HG03432 (cell line): ENCODE measurements around the gene LYL1.
"Not testable (repeated sequence)": the region's sequence is repeated elsewhere in the genome, so short reads cannot be mapped to it uniquely, and the experiment has no call there.

ENCODE experiments used
- ATAC-seq: cut with Tn5 transposase; IDR thresholded peaks from one replicate; pipeline ENCODE4 v1.9.1; 2021; ENCODE audit warnings: mild to moderate bottlenecking, moderate library complexity; ENCODE audit not compliant: unreplicated experiment

The LYL1 gene

DNA sequence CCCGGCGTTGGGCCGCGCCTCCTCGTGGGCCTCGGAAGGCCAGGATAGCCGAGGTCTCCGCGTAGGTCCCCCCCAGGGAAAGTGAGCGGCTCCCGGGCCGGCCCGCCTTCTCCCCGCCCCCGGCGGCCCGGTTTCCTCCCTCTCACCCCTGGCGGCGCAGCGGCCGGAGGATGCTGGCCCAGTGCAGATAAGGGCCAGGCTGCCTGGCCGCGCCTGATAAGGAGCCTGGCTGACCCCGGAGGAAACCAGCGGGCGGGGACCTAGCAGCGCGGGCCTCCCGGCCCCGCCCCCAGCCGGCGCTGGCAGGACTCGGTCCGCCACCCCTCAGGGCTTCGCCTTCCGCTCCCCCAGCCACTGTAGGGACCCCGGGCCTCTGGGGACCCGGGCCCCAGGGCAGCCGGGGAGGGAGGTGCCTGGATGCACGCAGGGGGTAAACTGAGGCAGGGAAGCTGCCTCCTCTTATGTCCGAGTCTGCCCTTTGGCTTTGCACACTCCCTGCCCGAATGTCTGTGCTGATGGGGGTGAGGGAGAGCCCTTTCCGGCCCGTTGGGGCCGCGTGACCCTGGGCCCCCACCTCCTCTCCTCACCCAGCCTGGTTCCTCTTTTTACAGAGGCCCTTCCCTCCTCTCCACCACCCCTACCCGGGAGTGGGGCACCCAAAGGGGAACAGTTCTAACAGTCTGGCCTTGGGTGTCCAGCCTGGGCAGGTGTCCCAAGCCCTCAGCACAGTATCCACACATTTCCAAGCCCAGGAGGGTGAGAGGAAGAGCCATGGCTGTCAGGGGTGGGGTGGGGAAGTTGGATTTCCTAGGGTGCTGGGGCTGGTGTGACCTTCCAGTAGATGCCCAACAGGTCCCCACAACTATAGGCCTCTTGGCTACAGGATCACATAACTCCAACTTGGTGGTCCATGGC is at the start of gene LYL1:
Gene LYL1, minus strand, starts transcription at position 193 of the 915 bp plus-strand sequence. CDS start 1,687 bp downstream, outside the sequence.
- ATAC-seq, result peak; percentile 37

DNA sequence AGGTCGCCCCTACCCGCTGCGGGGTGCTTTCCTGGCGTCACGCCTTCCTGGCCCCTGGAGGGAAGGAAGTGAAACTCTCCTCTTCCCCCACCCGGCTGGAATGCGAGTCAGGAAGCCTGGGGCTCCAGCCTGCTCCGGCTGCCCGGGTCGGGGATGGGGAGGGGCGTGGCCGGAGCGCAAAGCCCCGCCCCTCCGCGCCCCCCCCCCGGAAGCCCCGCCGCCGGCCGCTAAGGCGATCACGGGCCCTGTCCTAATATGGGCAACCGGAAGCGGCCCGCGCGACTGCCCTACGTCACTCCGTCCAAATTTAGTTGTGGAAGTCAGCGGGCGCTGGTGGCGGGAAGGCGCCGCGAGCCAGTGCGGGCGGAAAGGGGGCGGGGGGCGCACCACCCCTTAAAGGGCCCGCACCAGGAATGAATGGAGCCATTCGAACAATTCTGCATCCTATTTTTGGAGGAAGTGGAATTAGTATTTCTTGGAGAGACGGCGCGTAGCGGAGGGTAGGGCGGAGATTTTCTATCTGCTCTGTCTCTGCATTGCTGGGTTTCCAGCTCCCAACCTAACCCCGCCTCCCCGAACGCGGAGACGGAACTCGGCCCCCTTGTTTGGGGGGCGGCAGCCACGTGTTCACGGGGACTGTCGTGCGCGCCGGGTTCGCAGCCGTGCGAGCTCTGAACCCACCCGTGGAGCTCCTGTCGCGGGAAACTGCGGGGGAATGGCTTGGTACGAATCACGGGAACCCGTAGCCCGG is 49.1 kb upstream of the LYL1 start:
- ATAC-seq, result peak; percentile 39

DNA sequence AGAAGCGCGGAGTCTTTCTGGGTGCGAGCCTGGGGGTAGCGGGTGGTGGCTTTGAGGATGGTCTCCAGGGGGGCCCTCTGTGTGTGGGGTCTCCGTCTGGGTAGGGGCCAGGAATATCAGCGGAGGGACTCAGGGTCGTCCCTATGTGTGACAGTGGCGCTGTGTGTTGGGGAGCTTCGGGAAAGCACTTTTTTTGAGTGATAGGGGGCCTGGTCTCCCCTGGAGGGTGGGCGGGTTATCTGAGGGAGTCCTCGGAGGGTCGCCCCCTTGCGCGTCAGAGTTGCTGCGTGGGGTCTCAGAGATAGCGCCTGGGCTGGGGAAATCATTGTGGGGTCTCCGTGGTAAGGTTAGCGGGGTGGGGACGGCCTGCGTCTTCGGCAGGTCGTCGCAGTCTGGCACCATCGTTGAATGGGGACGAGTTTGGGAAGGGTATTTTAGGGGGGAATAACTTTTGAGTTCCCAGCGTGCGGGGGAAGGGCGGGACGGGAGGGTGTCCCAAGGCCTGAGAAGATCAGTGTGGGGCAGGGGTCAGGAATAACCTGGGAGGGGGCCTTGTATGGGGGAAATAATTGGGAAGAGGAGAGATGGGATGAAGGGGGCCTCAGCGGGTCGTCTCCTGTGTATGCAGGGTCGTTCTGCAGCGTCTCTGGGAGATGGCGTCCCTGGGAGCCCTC is 48.4 kb upstream of the LYL1 start:
- no peak for ATAC-seq

DNA sequence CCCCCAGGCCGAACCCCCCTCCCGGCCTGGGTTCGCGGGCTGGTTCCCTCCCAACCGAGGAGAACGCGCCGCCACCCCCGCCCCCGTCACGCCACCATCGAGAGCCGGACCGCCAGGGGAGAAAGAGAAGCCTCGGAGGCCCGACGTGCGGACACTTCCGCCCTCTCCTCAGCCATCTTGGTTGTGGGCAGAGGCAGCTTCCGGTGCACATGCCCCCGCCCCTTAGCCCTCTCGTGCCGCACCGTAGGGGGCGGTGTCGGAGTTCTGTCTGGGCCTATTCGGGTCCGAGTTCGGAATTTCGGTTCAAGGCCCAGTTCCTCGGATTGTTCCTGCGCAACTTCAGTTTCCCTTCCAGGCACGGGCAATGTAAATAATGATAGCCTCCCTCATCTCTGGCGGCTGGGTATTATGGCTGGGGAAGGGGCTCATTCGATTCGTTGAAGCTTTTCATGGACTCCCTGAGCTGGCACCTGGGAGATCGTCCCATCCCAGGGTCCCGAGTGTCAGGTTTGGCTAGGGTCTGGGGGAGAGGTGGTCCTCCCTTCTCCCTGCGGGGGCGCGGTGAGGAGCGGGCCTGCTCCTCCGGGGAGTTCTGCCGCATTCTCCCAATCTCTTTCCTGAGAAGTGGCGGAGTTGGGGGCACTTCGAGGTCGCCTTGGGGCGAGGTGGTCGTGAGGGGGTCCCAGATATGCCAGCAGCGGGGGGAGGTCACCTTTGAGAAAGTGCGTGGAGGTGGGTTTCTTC is 47.7 kb upstream of the LYL1 start, which contains the start of the genes IER2 and STX10:
Gene IER2, plus strand, starts transcription at position 225 of the 744 bp plus-strand sequence. CDS start 2,776 bp downstream, outside the sequence.
Gene STX10, minus strand, starts transcription at position 189 of the 744 bp plus-strand sequence. CDS start 202 bp downstream, outside the sequence.
- peak; percentile 32 for ATAC-seq

DNA sequence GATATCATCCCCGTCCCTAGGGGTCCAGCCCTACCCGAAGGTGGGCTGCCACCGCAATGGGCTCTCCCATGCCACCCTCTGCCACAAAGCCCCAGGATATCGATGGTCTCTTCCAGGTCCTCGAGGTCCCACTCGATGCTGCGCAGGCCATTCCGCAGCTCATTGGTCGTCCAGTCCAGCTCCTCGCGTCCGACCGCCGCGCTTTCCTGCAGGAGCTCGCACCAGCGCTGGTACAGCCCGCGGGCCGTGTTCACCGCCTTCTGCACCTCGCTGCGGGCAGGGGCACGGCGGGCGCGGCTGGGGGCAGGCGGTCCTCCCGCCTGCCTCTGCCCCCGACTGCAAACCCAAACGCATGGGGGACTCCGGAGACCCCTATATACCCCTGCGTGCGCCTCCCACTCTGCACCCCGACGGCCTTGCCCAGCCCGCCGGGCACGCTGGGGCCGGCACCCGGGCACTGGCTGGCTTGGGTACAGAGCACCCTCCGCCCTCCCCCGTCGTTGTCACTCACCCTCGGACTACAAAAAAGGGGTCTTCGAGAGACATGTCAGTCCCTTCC is 47.0 kb upstream of the LYL1 start:
- ATAC-seq, result peak; percentile 6

DNA sequence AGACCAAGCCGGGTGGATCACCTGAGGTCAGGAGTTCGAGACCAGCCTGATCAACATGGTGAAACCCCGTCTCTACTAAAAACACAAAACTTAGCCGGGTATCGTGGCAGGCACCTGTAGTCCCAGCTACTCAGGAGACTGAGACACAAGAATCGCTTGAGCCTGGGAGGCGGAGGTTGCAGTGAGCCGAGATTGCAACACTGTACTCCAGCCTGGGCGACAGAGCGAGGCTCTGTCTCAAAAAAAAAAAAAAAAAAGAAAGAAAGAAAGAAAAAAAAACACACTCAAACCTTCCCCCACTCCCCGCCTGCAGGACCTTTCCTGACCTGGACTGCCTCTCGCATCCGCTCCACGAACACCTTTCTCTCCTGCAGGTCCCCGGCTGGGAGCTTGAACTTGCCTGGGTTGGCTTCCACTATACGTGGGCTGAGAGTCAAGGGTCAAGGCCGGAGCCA is 46.5 kb upstream of the LYL1 start:
- not testable (repeated sequence) for ATAC-seq

DNA sequence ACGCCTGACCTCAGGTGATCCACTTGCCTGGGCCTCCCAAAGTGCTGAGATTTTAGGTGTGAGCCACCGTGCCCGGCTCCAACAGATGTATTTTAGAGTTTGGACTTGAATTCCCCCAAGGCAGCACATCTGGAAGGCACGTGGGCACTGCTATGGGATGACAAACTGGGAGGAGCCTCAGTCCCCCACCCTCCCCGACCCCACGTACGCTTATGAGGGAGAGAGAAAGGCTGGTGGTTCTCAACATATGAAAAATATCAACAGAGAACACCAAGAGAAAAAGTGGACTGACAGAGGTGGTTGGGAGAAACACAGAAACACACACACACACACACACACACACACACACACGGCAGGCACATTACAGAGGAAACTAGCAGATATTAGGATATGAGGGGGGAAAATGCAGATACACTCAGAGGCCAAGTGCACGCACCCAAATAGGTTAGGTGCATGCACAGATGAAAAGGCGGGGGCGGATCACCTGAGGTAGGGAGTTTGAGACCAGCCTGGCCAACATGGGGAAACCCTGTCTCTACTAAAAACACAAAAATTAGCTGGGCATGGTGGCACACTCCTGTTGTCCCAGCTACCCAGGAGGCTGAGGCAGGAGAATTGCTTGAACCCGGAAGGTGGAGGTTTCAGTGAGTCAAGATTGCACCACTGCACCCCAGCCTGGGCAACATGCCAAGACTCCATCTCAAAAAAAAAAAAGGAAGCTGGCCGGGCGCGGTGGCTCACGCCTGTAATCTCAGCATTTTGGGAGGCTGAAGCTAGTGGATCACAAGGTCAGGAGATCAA is 44.3 kb upstream of the LYL1 start:
- ATAC-seq, result no peak

DNA sequence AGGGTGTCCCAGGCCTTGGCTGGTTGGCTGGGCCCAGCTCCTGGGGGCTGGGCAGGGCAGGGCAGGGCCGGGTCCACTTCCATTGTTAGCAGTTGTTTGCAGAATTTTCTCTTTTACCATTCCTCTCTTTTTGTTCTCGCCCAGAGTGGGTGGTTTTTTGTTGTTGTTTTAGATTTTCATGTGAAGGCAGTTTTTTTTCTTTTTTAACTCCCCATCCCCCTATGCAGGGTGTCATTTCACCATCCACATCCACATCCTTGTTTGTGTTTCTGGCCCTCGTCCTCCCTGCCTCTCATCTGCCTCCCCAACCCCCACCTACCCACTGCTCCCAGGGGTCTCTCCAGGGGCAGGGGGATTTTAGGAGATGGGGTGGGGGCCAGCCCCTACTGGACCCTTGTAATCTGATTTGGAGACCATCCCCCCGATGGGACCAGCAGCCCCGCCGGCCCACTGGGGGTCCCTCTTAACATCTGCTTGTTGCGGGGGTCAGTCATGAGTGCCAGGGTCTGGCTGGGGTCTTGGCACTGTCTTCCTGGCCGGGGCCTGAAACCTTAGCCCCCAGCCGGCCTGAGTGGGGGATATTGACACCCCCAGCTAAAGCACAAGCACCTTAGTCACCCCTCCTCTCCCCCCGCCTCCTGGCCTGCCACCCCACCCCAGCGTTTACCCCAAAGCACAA is 37.1 kb upstream of the LYL1 start:
- ATAC-seq, result no peak

DNA sequence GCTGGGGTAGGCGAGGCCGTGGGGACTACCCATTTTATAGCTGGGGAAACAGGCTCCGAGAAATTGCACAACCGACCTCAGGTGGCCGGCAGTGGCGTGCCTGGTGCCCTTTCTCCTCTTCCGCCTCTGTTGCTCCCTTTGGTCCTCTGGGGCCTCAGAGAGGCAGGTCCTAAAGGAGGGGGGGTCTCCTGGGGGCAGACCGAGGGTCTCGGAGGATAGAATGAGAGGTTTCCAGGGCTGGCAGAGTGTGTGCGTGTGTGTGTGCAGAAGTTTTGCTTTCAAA is 36.2 kb upstream of the LYL1 start:
- ATAC-seq, result no peak

DNA sequence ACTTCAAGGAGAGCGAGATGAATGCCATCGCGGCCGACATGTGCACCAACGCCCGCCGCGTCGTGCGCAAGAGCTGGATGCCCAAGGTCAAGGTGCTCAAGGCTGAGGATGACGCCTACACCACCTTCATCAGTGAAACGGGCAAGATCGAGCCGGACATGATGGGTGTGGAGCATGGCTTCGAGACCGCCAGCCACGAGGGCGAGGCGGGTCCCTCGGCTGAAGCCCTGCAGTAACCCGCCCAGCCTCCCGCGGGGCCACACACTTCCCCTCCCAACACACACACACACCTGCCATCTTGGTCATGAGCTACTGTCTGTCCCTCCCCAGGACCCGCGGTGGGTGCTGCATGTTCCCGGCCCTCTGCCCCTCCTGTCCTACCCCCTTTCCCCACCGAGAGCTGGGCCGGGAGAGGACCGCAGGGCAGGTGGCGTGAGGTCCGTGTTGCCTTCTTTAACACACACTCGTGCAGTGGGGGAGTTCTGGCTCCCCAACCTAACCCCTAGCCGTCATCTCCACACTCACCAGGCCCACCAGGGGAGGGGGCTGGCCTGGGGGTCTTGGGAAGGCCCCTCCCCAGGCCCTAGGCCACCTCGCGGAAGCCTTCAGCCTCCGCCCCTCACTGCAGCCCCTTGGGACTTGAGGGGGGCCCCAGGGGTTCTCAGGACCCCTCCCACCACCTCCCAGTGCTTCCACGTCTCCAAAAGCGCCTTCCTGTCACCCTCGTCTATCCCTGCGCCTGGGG is 35.7 kb upstream of the LYL1 start:
- no peak for ATAC-seq

DNA sequence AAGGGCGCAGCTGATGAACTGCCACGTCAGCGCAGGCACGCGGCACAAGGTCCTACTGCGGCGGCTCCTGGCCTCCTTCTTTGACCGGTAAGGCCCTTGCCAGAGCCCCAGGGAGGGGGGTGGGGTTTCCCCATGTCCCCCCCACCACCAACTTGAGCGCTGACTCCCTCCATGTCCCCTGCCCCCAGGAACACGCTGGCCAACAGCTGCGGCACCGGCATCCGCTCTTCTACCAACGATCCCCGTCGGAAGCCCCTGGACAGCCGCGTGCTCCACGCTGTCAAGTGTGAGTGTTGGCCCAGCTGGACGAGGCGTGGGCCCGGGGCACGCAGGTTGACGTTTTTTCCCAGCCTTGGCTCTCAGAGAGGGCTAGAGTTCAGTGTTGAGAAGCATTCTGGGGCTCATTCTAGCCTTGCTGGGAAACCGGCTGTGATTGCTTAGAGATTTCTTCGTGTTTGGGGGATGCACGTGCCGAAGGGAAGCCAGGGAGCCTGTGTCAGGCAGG is 34.7 kb upstream of the LYL1 start:
- ATAC-seq, result no peak

DNA sequence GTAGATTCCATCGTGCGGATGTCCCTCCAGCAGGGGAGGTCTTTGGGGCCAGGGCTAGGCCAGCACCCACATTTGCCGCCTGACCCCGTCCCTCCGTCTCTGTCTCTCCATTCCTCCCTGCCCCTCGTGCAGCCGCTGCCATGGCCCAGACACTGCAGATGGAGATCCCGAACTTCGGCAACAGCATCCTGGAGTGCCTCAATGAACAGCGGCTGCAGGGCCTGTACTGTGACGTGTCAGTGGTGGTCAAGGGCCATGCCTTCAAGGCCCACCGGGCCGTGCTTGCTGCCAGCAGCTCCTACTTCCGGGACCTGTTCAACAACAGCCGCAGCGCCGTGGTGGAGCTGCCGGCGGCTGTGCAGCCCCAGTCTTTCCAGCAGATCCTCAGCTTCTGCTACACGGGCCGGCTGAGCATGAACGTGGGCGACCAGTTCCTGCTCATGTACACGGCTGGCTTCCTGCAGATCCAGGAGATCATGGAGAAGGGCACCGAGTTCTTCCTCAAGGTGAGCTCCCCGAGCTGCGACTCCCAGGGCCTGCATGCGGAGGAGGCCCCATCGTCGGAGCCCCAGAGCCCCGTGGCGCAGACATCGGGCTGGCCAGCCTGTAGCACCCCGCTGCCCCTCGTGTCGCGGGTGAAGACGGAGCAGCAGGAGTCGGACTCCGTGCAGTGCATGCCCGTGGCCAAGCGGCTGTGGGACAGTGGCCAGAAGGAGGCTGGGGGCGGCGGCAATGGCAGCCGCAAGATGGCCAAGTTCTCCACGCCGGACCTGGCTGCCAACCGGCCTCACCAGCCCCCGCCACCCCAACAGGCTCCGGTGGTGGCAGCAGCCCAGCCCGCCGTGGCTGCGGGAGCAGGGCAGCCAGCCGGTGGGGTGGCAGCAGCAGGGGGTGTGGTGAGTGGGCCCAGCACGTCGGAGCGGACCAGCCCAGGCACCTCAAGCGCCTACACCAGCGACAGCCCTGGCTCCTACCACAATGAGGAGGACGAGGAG is 32.7 kb upstream of the LYL1 start:
- ATAC-seq, result no peak

DNA sequence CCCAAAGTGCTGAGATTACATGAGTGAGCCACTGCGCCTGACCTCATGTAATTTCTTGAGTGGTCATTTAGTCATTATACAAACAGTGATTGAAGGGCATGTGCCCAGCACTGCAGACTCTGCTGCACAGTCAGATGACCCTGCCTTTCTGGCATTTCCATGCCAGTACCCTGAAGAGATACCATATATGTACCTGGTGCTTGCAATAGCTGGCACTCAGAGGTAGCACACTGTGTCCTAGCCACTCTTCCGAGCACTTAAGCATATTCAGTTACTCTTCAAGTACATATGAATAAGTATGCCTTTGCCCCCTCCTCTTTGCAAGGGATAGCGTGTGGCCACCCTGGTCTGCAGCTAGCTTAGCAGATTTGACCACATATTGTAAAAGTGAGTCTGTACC is 32.0 kb upstream of the LYL1 start:
- no peak for ATAC-seq

DNA sequence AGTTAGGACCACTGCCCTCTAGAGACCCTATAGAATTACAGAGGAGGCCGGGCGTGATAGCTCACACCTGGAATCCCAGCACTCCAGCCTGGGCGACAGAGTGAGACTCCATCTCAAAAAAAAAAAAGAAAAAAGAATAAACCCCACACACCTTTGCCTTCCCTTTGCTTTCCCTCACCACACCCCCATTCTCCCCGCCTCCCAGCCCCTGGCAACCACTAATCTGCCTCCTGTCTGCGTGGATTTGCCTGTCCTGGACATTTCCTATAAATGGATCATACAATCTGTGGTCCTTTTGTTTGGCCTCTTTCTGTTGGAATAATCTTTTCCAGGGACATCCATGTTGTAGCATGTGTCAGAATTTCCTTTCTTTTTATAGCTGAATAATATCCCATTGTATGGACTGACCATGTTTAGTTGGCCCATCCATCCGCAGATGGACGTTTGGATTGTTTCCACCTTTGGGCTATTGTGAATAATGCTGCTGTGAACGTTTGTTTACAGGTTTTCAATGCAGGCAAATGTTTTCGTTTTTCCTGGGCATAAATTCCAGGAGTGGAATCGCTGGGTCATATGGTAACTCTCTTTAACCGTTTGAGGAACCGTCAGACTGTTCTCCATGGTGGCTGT is 30.7 kb upstream of the LYL1 start:
- ATAC-seq, result no peak

DNA sequence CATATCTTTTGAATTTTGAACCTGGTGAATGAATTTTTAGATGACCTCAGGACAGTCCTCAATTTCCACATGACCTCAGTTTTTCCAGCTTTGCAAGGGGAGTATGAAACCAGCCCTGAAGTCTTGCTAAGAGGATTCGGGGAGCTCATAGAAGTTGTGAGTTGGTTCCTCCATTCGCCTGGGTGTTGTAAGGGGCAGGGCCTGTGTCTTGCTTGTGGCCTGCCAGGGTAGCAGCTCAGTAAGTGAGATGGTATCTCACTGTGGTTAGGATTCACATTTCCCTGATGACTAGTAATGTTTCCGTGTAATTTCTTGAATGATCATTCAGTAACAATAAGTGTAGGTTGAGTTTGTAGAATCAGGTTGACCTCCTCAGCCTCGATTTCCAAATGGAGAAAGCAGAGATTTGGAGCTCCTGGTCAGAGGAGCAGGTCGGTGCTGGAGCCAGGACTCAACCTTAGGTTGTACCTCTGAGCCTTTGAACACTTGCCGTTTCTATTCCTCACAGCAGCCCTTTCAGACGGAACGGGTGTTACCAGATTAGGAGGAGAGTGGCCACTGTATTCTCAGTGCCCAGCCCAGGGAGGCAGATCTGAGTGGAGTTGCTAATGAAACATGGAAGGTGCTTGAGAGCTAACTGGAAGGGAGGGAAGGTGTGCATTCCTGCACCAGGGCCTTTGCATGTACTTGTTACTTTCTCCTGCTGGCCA is 30.0 kb upstream of the LYL1 start:
- no peak for ATAC-seq
